ENCODE measurements around the gene SRP19.

DNA sequence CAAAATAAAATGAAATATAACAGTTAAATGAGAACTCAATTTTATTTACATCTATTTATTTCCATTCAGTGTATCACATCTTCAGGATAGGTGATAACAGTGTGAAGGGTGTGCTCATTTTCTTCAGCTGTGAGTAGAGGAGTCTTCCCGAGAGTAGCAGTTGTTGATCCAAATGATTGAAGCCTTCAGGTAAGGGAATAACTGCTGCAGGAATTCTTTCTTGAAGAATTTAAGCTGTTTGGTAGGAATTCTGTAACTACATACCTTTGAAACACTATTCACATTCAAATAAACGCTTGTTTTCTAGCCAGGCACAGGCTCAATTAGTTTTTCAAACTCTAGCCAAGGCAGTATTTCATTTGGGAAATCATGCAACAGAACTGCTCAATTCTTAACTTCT, 15.3 kb downstream of the SRP19 start:
- TF ChIP-seq, protein P1, sequence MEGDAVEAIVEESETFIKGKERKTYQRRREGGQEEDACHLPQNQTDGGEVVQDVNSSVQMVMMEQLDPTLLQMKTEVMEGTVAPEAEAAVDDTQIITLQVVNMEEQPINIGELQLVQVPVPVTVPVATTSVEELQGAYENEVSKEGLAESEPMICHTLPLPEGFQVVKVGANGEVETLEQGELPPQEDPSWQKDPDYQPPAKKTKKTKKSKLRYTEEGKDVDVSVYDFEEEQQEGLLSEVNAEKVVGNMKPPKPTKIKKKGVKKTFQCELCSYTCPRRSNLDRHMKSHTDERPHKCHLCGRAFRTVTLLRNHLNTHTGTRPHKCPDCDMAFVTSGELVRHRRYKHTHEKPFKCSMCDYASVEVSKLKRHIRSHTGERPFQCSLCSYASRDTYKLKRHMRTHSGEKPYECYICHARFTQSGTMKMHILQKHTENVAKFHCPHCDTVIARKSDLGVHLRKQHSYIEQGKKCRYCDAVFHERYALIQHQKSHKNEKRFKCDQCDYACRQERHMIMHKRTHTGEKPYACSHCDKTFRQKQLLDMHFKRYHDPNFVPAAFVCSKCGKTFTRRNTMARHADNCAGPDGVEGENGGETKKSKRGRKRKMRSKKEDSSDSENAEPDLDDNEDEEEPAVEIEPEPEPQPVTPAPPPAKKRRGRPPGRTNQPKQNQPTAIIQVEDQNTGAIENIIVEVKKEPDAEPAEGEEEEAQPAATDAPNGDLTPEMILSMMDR (IDR thresholded peaks at IDR 0.05) = no peak
- TF ChIP-seq POLR2AphosphoS5 (IDR thresholded peaks at IDR 0.05) = no peak

Measured in breast epithelium (tissue), 3 donors.